Measurements from ENCODE around the gene NTRK1.

Gene NTRK1

GRCh38 chr1:156814571-156815260 lies 45.9 kb upstream of the NTRK1 start:
- no peak for DNase-seq (ENCODE audit: low read depth, low spot score)
- no peak overlapping the region for H3K4me3 ChIP-seq (ENCODE audit: low read depth, low read length)
- no peak for TF ChIP-seq CTCF (IDR thresholded peaks at IDR 0.05; ENCODE audit: insufficient read depth, low read length, missing control alignments)
- POLR2A ChIA-PET, result no interaction called here
- CTCF ChIA-PET, result interaction anchor here (0.7 to 29.3 kb wide), 12 partner anchors 8 to 125 kb away, joined by 3 to 476 read pairs (median 8); partner anchors contain the start of genes INSRR, ISG20L2, METTL25B and NTRK1

GRCh38 chr1:156815307-156815826 lies 45.3 kb upstream of the NTRK1 start:
- ChIA-PET POLR2A (no interaction called here), CTCF (interaction anchor here (0.6 to 29.3 kb wide), 6 partner anchors 9 to 126 kb away, joined by 3 to 476 read pairs (median 16); partner anchors contain the start of genes INSRR and NTRK1)
- no peak for TF ChIP-seq CTCF (IDR thresholded peaks at IDR 0.05; ENCODE audit: insufficient read depth, low read length, missing control alignments)
- no peak for DNase-seq (ENCODE audit: low read depth, low spot score)
- H3K4me3 ChIP-seq (ENCODE audit: low read depth, low read length), result no peak overlapping the region

- DNase-seq (ENCODE audit: low read depth, low spot score), result no peak
- no peak overlapping the region for H3K4me3 ChIP-seq (ENCODE audit: low read depth, low read length)
- ChIA-PET CTCF (interaction anchor here (0.9 to 29.3 kb wide), 4 partner anchors 16 to 126 kb away, joined by 3 to 476 read pairs (median 80); partner anchors contain the start of genes INSRR and NTRK1), POLR2A (no interaction called here)
- TF ChIP-seq CTCF (IDR thresholded peaks at IDR 0.05; ENCODE audit: insufficient read depth, low read length, missing control alignments), result no peak
Measured at GRCh38 chr1:156815961-156816422, 44.7 kb upstream of the NTRK1 start.

GRCh38 chr1:156816561-156817328 lies 43.9 kb upstream of the NTRK1 start, which contains the start of gene SH2D2A:
Gene SH2D2A (minus strand): TSS chr1:156816848. CDS start chr1:156816708, 140 bp downstream.
- no peak within 1 kb of the TSS for H3K4me3 ChIP-seq (ENCODE audit: low read depth, low read length)
- CTCF ChIA-PET, result interaction anchor here (0.9 to 29.3 kb wide), 4 partner anchors 15 to 43 kb away, joined by 3 to 476 read pairs (median 68); partner anchors contain the start of genes INSRR and NTRK1
- POLR2A ChIA-PET, result no interaction called here
- DNase-seq (ENCODE audit: low read depth, low spot score), result no peak
- TF ChIP-seq CTCF (IDR thresholded peaks at IDR 0.05; ENCODE audit: insufficient read depth, low read length, missing control alignments), result no peak

GRCh38 chr1:156821801-156822200 lies 38.9 kb upstream of the NTRK1 start:
- POLR2A ChIA-PET, result interaction anchor here (0.6 to 1.2 kb wide), 2 partner anchors 13 to 20 kb away, joined by 3 to 4 read pairs; no protein-coding TSS in a partner anchor
- no peak for TF ChIP-seq CTCF (IDR thresholded peaks at IDR 0.05; ENCODE audit: insufficient read depth, low read length, missing control alignments)
- CTCF ChIA-PET, result interaction anchor here (0.6 to 8.9 kb wide), 13 partner anchors 9 to 162 kb away, joined by 3 to 121 read pairs (median 3); partner anchors contain the start of genes NES and NTRK1
- peak; percentile 19 for DNase-seq (ENCODE audit: low read depth, low spot score)
- no peak overlapping the region for H3K4me3 ChIP-seq (ENCODE audit: low read depth, low read length)
